SH-SY5Y (cell line): ENCODE measurements around the gene PICK1.

Source experiments
- GATA2 ChIP-seq: IDR thresholded peaks from 2 replicates; pipeline ENCODE4 v1.6.1; 2011; ENCODE audit warnings: mild to moderate bottlenecking, low read depth, low read length
- GATA3 ChIP-seq: IDR thresholded peaks from 2 replicates; pipeline ENCODE4 v1.6.1; 2011; ENCODE audit warnings: low read depth, mild to moderate bottlenecking, low read length, moderate library complexity

GRCh38 chr22:38097557-38098409 is 40.6 kb downstream of the PICK1 start:
- TF ChIP-seq GATA2 (no peak), GATA3 (no peak)
